ENCODE measurements around the gene PIGB.

- TF ChIP-seq CTCF (conservative IDR thresholded peaks at IDR 0.05 in 1 of 2, IDR thresholded peaks at IDR 0.05 in 1 of 2; ENCODE audit: low read depth in 1 of 2, low read length in 2 of 2) = no peak
- TF ChIP-seq EZH2 (IDR thresholded peaks at IDR 0.05; ENCODE audit: low read length, missing control alignments) = no peak
These were observed 41.3 kb upstream of the PIGB start for GRCh38 chr15:55277715-55278114.

Data from fibroblast of lung (primary cell).